ENCODE measurements around the gene ETS1. TPM values are rescaled to one million over a fixed set of nuclear protein-coding genes. Genes with fewer than 3 reads are reported as not detected.

Gene ETS1
- total and polyA plus RNA-seq, 10 donors: 58.1 to 455 (median 352) TPM

GRCh38 chr11:128497776-128498095 lies 89.6 kb downstream of the ETS1 start:
- no peak for DNase-seq
- peak overlapping the region in 5 of 8 donors; percentile 0 to 73 (median 15) for H3K4me3 ChIP-seq
- 37 to 53% (median 50%) methylated on average over 3 of the region's 3 CpGs for WGBS, 5 donors
- intact Hi-C loops (cut with DNase I; ENCODE audit: low total_unique reads): no loop called here
- H3K9me3 ChIP-seq: no peaks in the 10 kb centered on the region
- H3K4me1 ChIP-seq: peaks cover 96 to 100% (median 100%) of the 10 kb centered on the region in 6 donors
- H3K27ac ChIP-seq: peak overlapping the region in 7 of 8 donors; percentile 58 to 99 (median 95)
- no peak for TF ChIP-seq POLR2A (IDR thresholded peaks at IDR 0.05)
- TF ChIP-seq POLR2AphosphoS5 (IDR thresholded peaks at IDR 0.05): no peak
- no peak for TF ChIP-seq CTCF (IDR thresholded peaks at IDR 0.05 in 8 of 11, conservative IDR thresholded peaks at IDR 0.05 in 3 of 11)
- no peaks in the 10 kb centered on the region for H3K27me3 ChIP-seq (replicated peaks in 1 of 7)
- H3K36me3 ChIP-seq: peaks cover 0 to 78% (median 4%) of the 10 kb centered on the region in 6 donors

- Histone ChIP-seq H3K4me3 (peak overlapping the region in 5 of 8 donors; percentile 0 to 73 (median 15)), H3K9me3 (no peaks in the 10 kb centered on the region), H3K27ac (peak overlapping the region in 7 of 8 donors; percentile 58 to 99 (median 95)), H3K36me3 (peaks cover 0 to 78% (median 4%) of the 10 kb centered on the region in 6 donors), H3K27me3 (replicated peaks in 1 of 7) (no peaks in the 10 kb centered on the region), H3K4me1 (peaks cover 96 to 100% (median 100%) of the 10 kb centered on the region in 6 donors)
- intact Hi-C loops (cut with DNase I; ENCODE audit: low total_unique reads): no loop called here
- WGBS, 5 donors: 30 to 48% (median 31%) methylated on average over 7 of the region's 7 CpGs
- DNase-seq: no peak
- TF ChIP-seq CTCF (IDR thresholded peaks at IDR 0.05 in 8 of 11, conservative IDR thresholded peaks at IDR 0.05 in 3 of 11) (no peak), POLR2AphosphoS5 (IDR thresholded peaks at IDR 0.05) (peak in 2 of 3 donors; percentile 28 to 51)
Measured at GRCh38 chr11:128497061-128497775, 90.1 kb downstream of the ETS1 start.

- Histone ChIP-seq H3K9me3 (no peaks in the 10 kb centered on the region), H3K27ac (peak overlapping the region in 7 of 8 donors; percentile 58 to 99 (median 95)), H3K36me3 (peaks cover 0 to 78% (median 2%) of the 10 kb centered on the region in 6 donors), H3K4me1 (peaks cover 97 to 100% (median 100%) of the 10 kb centered on the region in 6 donors), H3K4me3 (peak overlapping the region in 2 of 8 donors; percentile 15 to 73), H3K27me3 (replicated peaks in 1 of 7) (no peaks in the 10 kb centered on the region)
- DNase-seq: no peak
- 23 to 51% (median 34%) methylated on average over 4 of the region's 4 CpGs for WGBS, 5 donors
- intact Hi-C loops (cut with DNase I; ENCODE audit: low total_unique reads): no loop called here
- TF ChIP-seq CTCF (IDR thresholded peaks at IDR 0.05 in 8 of 11, conservative IDR thresholded peaks at IDR 0.05 in 3 of 11): no peak
Measured at GRCh38 chr11:128496692-128497060, 90.7 kb downstream of the ETS1 start.

GRCh38 chr11:128496249-128496648 lies 91.1 kb downstream of the ETS1 start:
- intact Hi-C loops (cut with DNase I; ENCODE audit: low total_unique reads): no loop called here
- Histone ChIP-seq H3K4me1 (peaks cover 97 to 100% (median 100%) of the 10 kb centered on the region in 6 donors), H3K27me3 (replicated peaks in 1 of 7) (no peaks in the 10 kb centered on the region), H3K27ac (peak overlapping the region in 7 of 8 donors; percentile 58 to 99 (median 95)), H3K9me3 (no peaks in the 10 kb centered on the region), H3K36me3 (peaks cover 0 to 78% (median 2%) of the 10 kb centered on the region in 6 donors), H3K4me3 (peak overlapping the region in 2 of 8 donors; percentile 15 to 73)
- WGBS, 5 donors: 37 to 65% (median 49%) methylated on average over 3 of the region's 3 CpGs
- no peak for DNase-seq
- TF ChIP-seq CTCF (IDR thresholded peaks at IDR 0.05 in 8 of 11, conservative IDR thresholded peaks at IDR 0.05 in 3 of 11) (no peak), POLR2A (IDR thresholded peaks at IDR 0.05) (no peak), POLR2AphosphoS5 (IDR thresholded peaks at IDR 0.05) (no peak)
